OCI-LY7 (cell line): ENCODE results near the gene GBA2.

ENCODE experiments used
- CTCF ChIP-seq: fragments of 200-600 bp; sonication (generic); conservative IDR thresholded peaks from 2 replicates; pipeline ENCODE4 v1.5.1; 2014; ENCODE audit warnings: mild to moderate bottlenecking, antibody characterized with exemption, low read length, moderate library complexity, mixed read lengths
- EZH2phosphoT487 ChIP-seq: fragments of 200-600 bp; sonication (generic); IDR thresholded peaks from 2 replicates; pipeline ENCODE4 v1.6.1; 2018; ENCODE audit warnings: low read depth, borderline replicate concordance, mild to moderate bottlenecking, mixed run types, antibody characterized with exemption, low read length, moderate library complexity, mixed read lengths

DNA sequence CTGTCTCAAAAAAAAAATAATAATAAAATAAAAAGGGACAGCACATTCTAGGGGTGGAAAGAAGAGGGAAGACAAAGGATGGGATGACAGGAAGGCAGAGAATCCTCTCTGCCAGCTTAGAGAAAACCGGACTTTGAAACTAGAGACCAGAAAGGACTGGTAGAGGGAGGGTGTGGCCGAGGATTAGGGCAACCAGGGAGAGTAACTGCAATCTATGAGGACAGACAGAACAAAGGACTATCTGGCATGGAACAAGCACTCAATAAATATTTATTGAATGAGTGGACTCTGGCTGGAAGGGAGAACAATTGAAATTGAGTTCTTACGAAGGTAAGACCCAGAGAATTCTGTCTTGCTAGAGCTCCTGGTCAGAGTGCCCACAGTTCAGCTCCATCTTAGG lies 2.4 kb downstream of the GBA2 start:
- TF ChIP-seq CTCF (no peak), EZH2phosphoT487 (no peak)
